Diencephalon (tissue), 1 donor: ENCODE data around the gene UROC1. TPM values are rescaled to one million over a fixed set of nuclear protein-coding genes. Genes with fewer than 3 reads are reported as not detected.

Source experiments
- small RNA-seq: library from RNA; depleted of rRNA; stranded (forward); fragments of <200 nt; gene quantifications from one replicate; pipeline ENCODE3, GENCODE V24; 2014
- total RNA-seq: library from RNA; depleted of rRNA; stranded (reverse); fragments of >200 nt; gene quantifications from one replicate; pipeline ENCODE4 v1.2.3, GENCODE V29; 2014

Gene UROC1
- not detected for total RNA-seq

GRCh38 chr3:126517291-126517951 is at the start of gene UROC1:
TSS of gene UROC1 (minus strand) at chr3:126517773. CDS start at chr3:126517719, 54 bp downstream.

GRCh38 chr3:126558336-126559071 is 40.9 kb upstream of the UROC1 start, which contains the start of gene C3orf22:
TSS of gene C3orf22 (minus strand) at chr3:126558932. CDS start at chr3:126553390, 5,542 bp downstream.

GRCh38 chr3:126523745-126524428 is 6.3 kb upstream of the UROC1 start, which contains the start of gene CHST13:
TSS of gene CHST13 (plus strand) at chr3:126524155. CDS start at chr3:126524333, 178 bp downstream.

GRCh38 chr3:126475413-126476114 is 42.0 kb downstream of the UROC1 start, which contains the start of gene ZXDC:
TSS of gene ZXDC (minus strand) at chr3:126475891. CDS start at chr3:126475865, 26 bp downstream.

Small RNA genes lying within 50 kb of the gene (small RNA-seq; reads per million reads assigned to genes)
- 0.08 reads per million for gene RNA5SP138

Other genes with a start within 250 kb of the UROC1 start
- gene KLF15, start 160.4 kb downstream of the UROC1 start, total RNA-seq = 6.7 TPM
- 6.5 TPM for gene CFAP100, start 122.9 kb downstream of the UROC1 start, total RNA-seq
- gene ZXDC, start 41.9 kb downstream of the UROC1 start, total RNA-seq = 36.4 TPM
- 0.23 TPM for gene CHST13, start 6.4 kb upstream of the UROC1 start, total RNA-seq
- not detected for gene C3orf22, start 41.2 kb upstream of the UROC1 start, total RNA-seq
- gene TXNRD3, start 137.4 kb upstream of the UROC1 start, total RNA-seq = 15.7 TPM
- gene CHCHD6, start 186.5 kb upstream of the UROC1 start, total RNA-seq = 42.2 TPM